ENCODE data around the gene NEIL1. TPM values are rescaled to one million over a fixed set of nuclear protein-coding genes. Genes with fewer than 3 reads are reported as not detected.

NEIL1 gene
- total RNA-seq, 4 donors from 2014 or later, result 14.1 to 37.0 (median 15.7) TPM

DNA sequence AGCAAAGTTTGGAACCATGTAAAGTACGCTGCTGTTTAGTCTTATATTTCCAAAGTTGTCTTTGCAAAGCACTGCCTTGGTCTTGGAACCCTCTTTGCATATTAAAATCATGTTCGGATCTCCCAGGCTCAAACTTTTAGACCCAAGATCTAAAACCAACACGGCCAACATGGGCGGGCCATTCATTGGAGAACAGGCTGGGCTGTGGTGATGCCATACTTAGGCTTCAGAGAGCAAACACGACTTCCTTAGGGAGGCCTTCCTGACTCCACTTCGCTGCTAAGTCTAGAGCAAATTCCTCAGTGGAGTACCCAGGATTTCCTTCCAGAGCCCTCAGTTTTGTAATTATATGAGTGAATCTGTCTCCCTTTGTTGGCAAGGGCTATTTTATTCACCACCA, 18.0 kb downstream of the NEIL1 start:
- Histone ChIP-seq H3K9me3 (no peaks in the 10 kb centered on the region), H3K27me3 (no peaks in the 10 kb centered on the region), H3K36me3 (peaks cover 29 to 76% (median 72%) of the 10 kb centered on the region in 4 donors), H3K27ac (replicated peaks in 1 of 4) (no peak overlapping the region), H3K4me3 (no peak overlapping the region), H3K4me1 (peaks cover 20 to 27% (median 21%) of the 10 kb centered on the region in 4 donors)
- no peak for DNase-seq (ENCODE audit: extremely low spot score)
- TF ChIP-seq POLR2AphosphoS5 (IDR thresholded peaks at IDR 0.05), result no peak
- no peak for TF ChIP-seq EP300 (IDR thresholded peaks at IDR 0.05)
- TF ChIP-seq, protein P1, sequence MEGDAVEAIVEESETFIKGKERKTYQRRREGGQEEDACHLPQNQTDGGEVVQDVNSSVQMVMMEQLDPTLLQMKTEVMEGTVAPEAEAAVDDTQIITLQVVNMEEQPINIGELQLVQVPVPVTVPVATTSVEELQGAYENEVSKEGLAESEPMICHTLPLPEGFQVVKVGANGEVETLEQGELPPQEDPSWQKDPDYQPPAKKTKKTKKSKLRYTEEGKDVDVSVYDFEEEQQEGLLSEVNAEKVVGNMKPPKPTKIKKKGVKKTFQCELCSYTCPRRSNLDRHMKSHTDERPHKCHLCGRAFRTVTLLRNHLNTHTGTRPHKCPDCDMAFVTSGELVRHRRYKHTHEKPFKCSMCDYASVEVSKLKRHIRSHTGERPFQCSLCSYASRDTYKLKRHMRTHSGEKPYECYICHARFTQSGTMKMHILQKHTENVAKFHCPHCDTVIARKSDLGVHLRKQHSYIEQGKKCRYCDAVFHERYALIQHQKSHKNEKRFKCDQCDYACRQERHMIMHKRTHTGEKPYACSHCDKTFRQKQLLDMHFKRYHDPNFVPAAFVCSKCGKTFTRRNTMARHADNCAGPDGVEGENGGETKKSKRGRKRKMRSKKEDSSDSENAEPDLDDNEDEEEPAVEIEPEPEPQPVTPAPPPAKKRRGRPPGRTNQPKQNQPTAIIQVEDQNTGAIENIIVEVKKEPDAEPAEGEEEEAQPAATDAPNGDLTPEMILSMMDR (IDR thresholded peaks at IDR 0.05), result no peak
- TF ChIP-seq POLR2A (IDR thresholded peaks at IDR 0.05; ENCODE audit: low read depth), result no peak
- intact Hi-C loops (cut with DNase I), result loop anchor here (5.0 to 10.0 kb wide), 2 partner anchors 280 to 437 kb away; partner anchors contain the start of genes IMP3 and SNX33
- WGBS, result 98% methylated on average over 6 of the region's 6 CpGs

DNA sequence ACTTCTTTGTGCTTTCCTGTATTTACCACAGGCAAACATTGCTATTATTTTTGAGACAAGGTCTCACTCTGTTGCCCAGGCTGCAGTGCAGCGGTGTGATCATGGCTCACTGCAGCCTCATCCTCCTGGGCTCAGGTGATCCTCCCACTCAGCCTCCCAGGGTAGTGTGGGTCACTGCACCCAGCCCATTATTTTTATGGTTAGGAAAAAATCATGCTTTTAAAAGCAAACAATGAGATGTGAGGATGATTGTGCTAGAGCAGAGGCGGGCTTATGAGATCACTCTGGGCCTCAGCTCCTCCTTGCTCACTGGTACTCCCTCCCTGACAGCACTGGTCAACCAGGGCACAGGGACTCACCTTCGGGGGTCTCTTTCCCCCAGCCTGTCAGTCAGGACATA, 19.3 kb downstream of the NEIL1 start:
- Histone ChIP-seq H3K27ac (replicated peaks in 1 of 4) (no peak overlapping the region), H3K36me3 (peaks cover 30 to 74% (median 64%) of the 10 kb centered on the region in 4 donors), H3K4me1 (peaks cover 20 to 29% (median 21%) of the 10 kb centered on the region in 4 donors), H3K9me3 (no peaks in the 10 kb centered on the region), H3K27me3 (no peaks in the 10 kb centered on the region), H3K4me3 (no peak overlapping the region)
- intact Hi-C loops (cut with DNase I), result loop anchor here (5.0 to 10.0 kb wide), 2 partner anchors 279 to 436 kb away; partner anchors contain the start of genes IMP3 and SNX33
- 94% methylated on average over 3 of the region's 3 CpGs for WGBS
- DNase-seq (ENCODE audit: extremely low spot score), result no peak
- TF ChIP-seq, protein P1 (IDR thresholded peaks at IDR 0.05), result no peak
- no peak for TF ChIP-seq EP300 (IDR thresholded peaks at IDR 0.05)
- no peak for TF ChIP-seq POLR2AphosphoS5 (IDR thresholded peaks at IDR 0.05)
- TF ChIP-seq POLR2A (IDR thresholded peaks at IDR 0.05; ENCODE audit: low read depth), result no peak

DNA sequence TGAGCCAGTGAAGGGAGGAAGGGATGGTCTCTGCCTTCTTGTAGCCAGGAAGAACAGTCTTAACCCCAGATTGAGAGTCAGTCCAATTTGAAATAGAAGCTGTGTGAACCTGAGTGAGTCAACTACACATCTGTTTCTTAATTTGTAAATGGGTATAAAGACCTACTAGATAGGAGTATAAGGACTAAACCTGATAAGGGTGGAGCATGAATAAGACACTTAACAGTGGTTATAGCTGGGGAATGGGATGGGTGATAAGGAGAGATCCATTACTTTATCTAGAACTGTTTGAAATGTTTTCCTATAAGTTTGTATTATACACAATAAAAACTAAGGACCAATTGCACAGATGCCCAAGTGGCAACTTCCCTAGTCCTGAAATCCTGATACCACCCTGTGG, 20.2 kb downstream of the NEIL1 start:
- Histone ChIP-seq H3K27me3 (no peaks in the 10 kb centered on the region), H3K27ac (replicated peaks in 1 of 4) (peak overlapping the region in 2 of 4 donors; percentile 95 to 100)
- intact Hi-C loops (cut with DNase I), result loop anchor here (5.0 to 10.0 kb wide), 2 partner anchors 278 to 435 kb away; partner anchors contain the start of genes IMP3 and SNX33

DNA sequence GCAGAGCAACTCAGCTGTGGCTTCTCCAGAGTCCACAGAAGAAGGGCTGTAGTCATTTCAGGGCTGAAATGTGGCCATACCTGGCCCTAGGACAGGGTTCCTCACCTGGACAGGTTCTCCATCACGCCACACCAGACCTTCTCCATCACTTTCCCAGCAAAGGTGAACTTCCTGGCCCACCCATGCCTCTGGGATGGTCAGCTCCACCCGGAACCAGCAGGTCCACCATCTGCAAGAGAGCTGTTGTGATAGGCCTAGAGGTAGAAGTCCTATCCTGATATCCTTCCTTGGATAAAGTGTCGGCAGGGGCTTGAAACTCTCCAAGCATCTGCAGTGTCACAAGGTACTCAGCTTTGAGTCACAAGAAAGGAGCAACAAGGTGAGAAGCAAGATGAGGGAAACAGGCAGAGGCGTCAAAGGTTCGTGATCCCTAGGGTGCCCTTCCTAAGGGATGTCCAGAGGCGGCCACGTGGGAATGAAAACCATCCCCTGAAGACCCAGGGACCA, 20.6 kb downstream of the NEIL1 start:
- DNase-seq (ENCODE audit: extremely low spot score), result no peak
- Histone ChIP-seq H3K27ac (replicated peaks in 1 of 4) (peak overlapping the region; percentile 89 to 100 (median 96)), H3K27me3 (no peaks in the 10 kb centered on the region), H3K4me1 (peaks cover 20 to 29% (median 21%) of the 10 kb centered on the region in 4 donors), H3K36me3 (peaks cover 36 to 73% (median 64%) of the 10 kb centered on the region in 4 donors), H3K9me3 (no peaks in the 10 kb centered on the region), H3K4me3 (peak overlapping the region; percentile 69 to 83 (median 80))
- intact Hi-C loops (cut with DNase I), result loop anchor here (5.0 to 10.0 kb wide), 2 partner anchors 277 to 435 kb away; partner anchors contain the start of genes IMP3 and SNX33
- TF ChIP-seq EP300 (IDR thresholded peaks at IDR 0.05), result no peak
- TF ChIP-seq, protein P1 (IDR thresholded peaks at IDR 0.05), result no peak
- no peak for TF ChIP-seq POLR2AphosphoS5 (IDR thresholded peaks at IDR 0.05)
- no peak for TF ChIP-seq POLR2A (IDR thresholded peaks at IDR 0.05; ENCODE audit: low read depth)
- 44% methylated on average over 7 of the region's 7 CpGs for WGBS

More for the DNA sequence above, 20.2 kb downstream of the NEIL1 start:
- Histone ChIP-seq H3K36me3 (peaks cover 38 to 74% (median 64%) of the 10 kb centered on the region in 4 donors), H3K4me1 (peaks cover 20 to 29% (median 21%) of the 10 kb centered on the region in 4 donors), H3K4me3 (no peak overlapping the region), H3K9me3 (no peaks in the 10 kb centered on the region)
- TF ChIP-seq POLR2A (IDR thresholded peaks at IDR 0.05; ENCODE audit: low read depth) (no peak), EP300 (IDR thresholded peaks at IDR 0.05) (no peak), POLR2AphosphoS5 (IDR thresholded peaks at IDR 0.05) (no peak)
- TF ChIP-seq, protein P1 (IDR thresholded peaks at IDR 0.05), result no peak
- no peak for DNase-seq (ENCODE audit: extremely low spot score)
